HepG2 (cell line): ENCODE measurements around the gene ZFP3.
"Not testable (repeated sequence)": the region's sequence is repeated elsewhere in the genome, so short reads cannot be mapped to it uniquely, and the experiment has no call there.

ENCODE experiments used
- IRX3 ChIP-seq: sonication (generic); formaldehyde crosslinking; IDR thresholded peaks from 2 replicates; pipeline ENCODE4 v1.8.1; 2023; ENCODE audit warnings: mild to moderate bottlenecking, low read depth, missing genetic modification reagents, borderline replicate concordance
- SP1 ChIP-seq, 2 experiments: fragments of 450-650 bp in 1 of 2; sonication (generic) in 1 of 2; formaldehyde crosslinking in 1 of 2; IDR thresholded peaks; 2 replicates each; pipeline versions ENCODE4 v1.4.0 to v1.6.1; 2016 to 2020; ENCODE audit warnings: missing genetic modification reagents in 1 of 2
- TEAD2 ChIP-seq: sonication (generic); formaldehyde crosslinking; IDR thresholded peaks from 2 replicates; pipeline ENCODE4 v1.9.0; 2021; ENCODE audit warnings: missing genetic modification reagents
- ZBTB8A ChIP-seq: sonication (generic); formaldehyde crosslinking; IDR thresholded peaks from 2 replicates; pipeline ENCODE4 v1.4.0; 2020; ENCODE audit warnings: mild to moderate bottlenecking, low read depth, missing genetic modification reagents, borderline replicate concordance
- ZSCAN12 ChIP-seq: sonication (generic); formaldehyde crosslinking; IDR thresholded peaks from 2 replicates; pipeline ENCODE4 v1.9.0; 2021; ENCODE audit warnings: mild to moderate bottlenecking, missing genetic modification reagents

- not testable (repeated sequence) for TF ChIP-seq IRX3 (CRISPR knock-in tag); ZSCAN12; TEAD2 (CRISPR knock-in tag); SP1 (IDR thresholded peaks at IDR 0.05); SP1 (CRISPR knock-in tag; IDR thresholded peaks at IDR 0.05); ZBTB8A (CRISPR knock-in tag)
Observed at GRCh38 chr17:5120436-5121185, 42.3 kb downstream of the ZFP3 start.
